Muscle of leg (tissue), 11 donors: Measurements from ENCODE around the gene ZBTB8B. TPM values are rescaled to one million over a fixed set of nuclear protein-coding genes. Genes with fewer than 3 reads are reported as not detected.
A peak's percentile ranks its signal among the peaks of the same experiment; 100 is the strongest.

Experiments
- DNase-seq: peaks from one replicate; pipeline ENCODE4 v3.0.0; 2013
- H3K27ac ChIP-seq: one replicate; pipeline ENCODE4 v1.5.1; 2013; ENCODE audit warnings: mild to moderate bottlenecking, low read length, control low read depth
- H3K27me3 ChIP-seq: one replicate; pipeline ENCODE4 v1.6.1; 2013; ENCODE audit warnings: low read length; ENCODE audit not compliant: control insufficient read depth, insufficient read depth
- H3K36me3 ChIP-seq: one replicate; pipeline ENCODE4 v1.6.1; 2013; ENCODE audit warnings: low read length; ENCODE audit not compliant: control insufficient read depth, insufficient read depth
- H3K4me1 ChIP-seq: one replicate; pipeline ENCODE4 v1.6.1; 2013; ENCODE audit warnings: low read length; ENCODE audit not compliant: control insufficient read depth, insufficient read depth
- H3K4me3 ChIP-seq: one replicate; pipeline ENCODE4 v1.5.1; 2013; ENCODE audit warnings: low read length, control low read depth
- H3K9me3 ChIP-seq: replicated peaks from 2 replicates; pipeline ENCODE4 v1.6.1; 2013; ENCODE audit warnings: low read depth, low read length; ENCODE audit not compliant: control insufficient read depth
- WGBS: methylation state at CpG from one replicate; pipeline ENCODE4 v1.1.5; 2013; ENCODE audit warnings: missing lambda C conversion rate; ENCODE audit not compliant: insufficient coverage; 5-methylcytosine and 5-hydroxymethylcytosine counted together
- polyA plus RNA-seq, 8 donors: library from polyadenylated mRNA; unstranded; fragments of 120-200 nt; gene quantifications; one replicate each; pipeline versions ENCODE4 v1.2.1 to v1.2.3, GENCODE V29; 2013; ENCODE audit warnings: inconsistent platforms in 1 of 8, low replicate concordance in 1 of 8; ENCODE audit not compliant: insufficient read length in 8 of 8, insufficient read depth in 1 of 8
- total RNA-seq: library from RNA; stranded (reverse); fragments of 120-200 nt; gene quantifications from one replicate; pipeline ENCODE4 v1.2.4, GENCODE V29; 2013

The ZBTB8B gene
- total and polyA plus RNA-seq, 9 donors, result 0.06 to 0.19 (median 0.12) TPM

DNA sequence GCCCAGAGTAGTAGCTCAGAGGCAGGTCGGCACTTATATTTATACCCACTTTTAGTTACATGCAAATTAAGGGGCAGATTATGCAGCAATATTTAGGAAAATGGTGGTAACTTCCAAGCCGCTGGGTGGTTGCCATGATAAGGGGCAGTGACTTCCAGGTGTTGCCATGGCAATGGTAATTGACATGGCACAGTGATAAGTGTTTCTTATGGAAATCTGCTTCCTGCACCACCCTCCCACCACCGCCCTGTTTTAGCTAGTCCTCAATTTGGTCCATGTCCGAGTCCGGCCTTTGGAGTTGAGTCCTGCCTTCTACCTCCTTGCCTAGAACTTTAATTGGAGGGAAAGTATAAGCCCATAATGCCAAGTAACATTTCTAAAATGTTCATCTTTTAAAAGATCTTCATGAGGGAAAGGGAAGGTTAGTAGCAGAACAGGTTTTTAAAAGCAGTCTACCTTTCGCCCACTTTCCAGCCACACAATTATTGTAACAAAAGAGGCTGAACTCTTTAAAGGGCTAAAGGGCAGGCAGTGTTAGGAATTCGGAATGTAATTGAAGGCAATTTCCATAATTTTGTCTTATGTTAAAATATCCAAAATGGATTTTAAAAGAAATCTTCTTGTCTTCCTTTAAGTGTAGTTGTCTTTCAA lies 21.7 kb downstream of the ZBTB8B start:
- Histone ChIP-seq H3K4me3 (no peak overlapping the region), H3K4me1 (no peaks in the 10 kb centered on the region), H3K36me3 (no peaks in the 10 kb centered on the region), H3K27ac (no peak overlapping the region), H3K27me3 (no peaks in the 10 kb centered on the region), H3K9me3 (no peaks in the 10 kb centered on the region)
- no peak for DNase-seq
- WGBS, result 83% methylated on average over 1 of the region's 7 CpGs

DNA sequence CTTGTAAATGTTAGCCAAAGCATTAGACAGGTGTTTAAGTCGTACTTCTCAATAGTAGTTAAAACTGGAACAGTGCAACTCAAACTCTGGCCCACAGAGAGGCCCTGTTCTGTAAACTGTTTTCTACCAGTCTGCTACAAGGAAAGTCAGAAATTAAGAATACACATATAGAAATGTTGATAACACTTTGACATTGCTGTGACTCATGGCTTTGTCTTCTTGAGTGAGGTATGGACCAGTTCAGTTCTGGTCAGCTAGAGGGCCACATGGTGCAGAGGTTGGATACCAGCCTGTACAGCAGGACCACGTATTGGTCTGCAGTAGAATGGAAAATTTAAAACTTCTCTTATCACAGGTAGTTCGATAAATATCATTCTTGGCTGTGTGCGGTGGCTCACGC lies 22.3 kb downstream of the ZBTB8B start:
- Histone ChIP-seq H3K9me3 (no peaks in the 10 kb centered on the region), H3K27me3 (no peaks in the 10 kb centered on the region), H3K27ac (no peak overlapping the region), H3K4me1 (no peaks in the 10 kb centered on the region), H3K4me3 (no peak overlapping the region), H3K36me3 (no peaks in the 10 kb centered on the region)
- DNase-seq, result no peak
- 90% methylated on average over 4 of the region's 5 CpGs for WGBS

DNA sequence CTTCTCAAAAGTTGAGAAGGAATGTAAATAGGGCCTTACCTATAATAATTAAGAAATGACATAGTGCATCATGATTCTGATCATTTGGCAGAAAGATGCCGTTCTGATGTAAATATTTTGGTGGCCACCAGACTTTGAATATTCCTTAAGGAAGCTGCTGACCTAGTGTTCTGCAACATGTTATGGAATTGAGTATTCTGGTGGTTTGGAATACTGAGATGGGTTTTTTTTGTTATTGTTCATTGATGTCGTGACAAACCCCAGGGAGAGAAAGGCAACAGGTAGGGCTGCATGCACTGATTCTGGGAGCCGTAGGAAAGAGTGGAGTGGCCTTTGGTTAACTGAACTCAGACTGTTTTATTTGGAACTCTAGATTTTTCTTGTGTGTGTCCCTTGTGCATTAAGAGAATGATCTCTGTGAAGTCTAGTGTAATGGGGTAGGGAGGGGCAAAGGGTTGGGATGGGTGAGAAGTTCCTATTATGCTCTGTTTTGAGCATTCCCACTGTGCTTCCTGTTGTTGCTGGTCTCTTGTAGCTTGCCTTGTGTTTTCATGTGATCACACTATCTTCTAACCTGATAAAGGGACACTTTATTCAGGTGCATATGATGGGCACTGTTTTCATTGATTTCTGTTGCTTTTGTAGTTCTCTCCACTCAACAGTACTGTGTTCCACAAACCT lies 25.0 kb downstream of the ZBTB8B start:
- no peak overlapping the region for H3K4me3 ChIP-seq
- WGBS, result 76% methylated on average over 2 of the region's 3 CpGs

DNA sequence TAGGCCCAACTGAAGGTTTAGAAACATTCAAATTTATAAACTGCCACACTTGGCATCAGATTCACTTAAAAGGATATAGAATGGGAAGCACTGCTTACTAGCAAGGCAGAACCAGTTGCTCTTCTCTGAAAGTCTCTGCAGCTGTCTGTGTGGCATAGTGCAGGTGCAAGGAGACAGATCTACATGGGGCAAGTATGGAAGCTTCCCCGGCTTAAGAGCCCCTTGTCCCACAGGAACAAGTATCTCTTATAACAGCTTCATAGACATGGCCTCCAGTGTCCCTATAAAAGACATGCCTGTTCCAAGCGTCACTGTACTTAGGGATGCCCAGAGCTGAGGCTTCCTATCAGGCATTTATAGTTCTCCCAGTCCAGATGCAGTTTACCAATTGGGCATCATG lies 26.5 kb downstream of the ZBTB8B start:
- 100% methylated on average over 1 of the region's 2 CpGs for WGBS

More for the DNA sequence above, 25.0 kb downstream of the ZBTB8B start:
- Histone ChIP-seq H3K9me3 (no peaks in the 10 kb centered on the region), H3K36me3 (no peaks in the 10 kb centered on the region), H3K4me1 (no peaks in the 10 kb centered on the region), H3K27me3 (no peaks in the 10 kb centered on the region), H3K27ac (no peak overlapping the region)
- DNase-seq, result no peak

DNA sequence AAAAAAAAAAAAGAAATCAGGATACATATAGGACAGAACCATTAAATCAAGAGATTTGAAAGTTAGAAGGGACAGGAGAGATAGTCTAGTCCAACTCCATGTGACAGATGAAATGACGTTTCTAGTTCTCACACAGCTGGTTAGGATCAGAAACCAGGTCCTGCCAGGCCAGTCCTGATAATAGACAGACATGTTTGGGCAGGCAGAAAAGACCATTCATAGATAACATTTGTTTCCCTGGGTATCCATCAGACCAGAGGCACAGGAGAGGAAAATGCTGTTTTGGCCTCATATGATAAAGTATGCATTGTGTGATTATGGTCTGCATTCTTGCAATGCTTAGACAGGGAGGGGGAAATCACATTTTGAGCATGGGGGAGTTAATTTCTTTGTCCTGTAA lies 29.3 kb downstream of the ZBTB8B start:
- 50% methylated on average over 1 of the region's 1 CpG for WGBS
- H3K4me1 ChIP-seq, result no peaks in the 10 kb centered on the region
- H3K27me3 ChIP-seq, result no peaks in the 10 kb centered on the region
- H3K9me3 ChIP-seq, result no peaks in the 10 kb centered on the region
- H3K4me3 ChIP-seq, result no peak overlapping the region
- H3K36me3 ChIP-seq, result no peaks in the 10 kb centered on the region
- H3K27ac ChIP-seq, result no peak overlapping the region
- no peak for DNase-seq

More for the DNA sequence above, 26.5 kb downstream of the ZBTB8B start:
- Histone ChIP-seq H3K36me3 (no peaks in the 10 kb centered on the region), H3K27me3 (no peaks in the 10 kb centered on the region), H3K4me3 (no peak overlapping the region), H3K9me3 (no peaks in the 10 kb centered on the region), H3K4me1 (no peaks in the 10 kb centered on the region), H3K27ac (no peak overlapping the region)
- no peak for DNase-seq

DNA sequence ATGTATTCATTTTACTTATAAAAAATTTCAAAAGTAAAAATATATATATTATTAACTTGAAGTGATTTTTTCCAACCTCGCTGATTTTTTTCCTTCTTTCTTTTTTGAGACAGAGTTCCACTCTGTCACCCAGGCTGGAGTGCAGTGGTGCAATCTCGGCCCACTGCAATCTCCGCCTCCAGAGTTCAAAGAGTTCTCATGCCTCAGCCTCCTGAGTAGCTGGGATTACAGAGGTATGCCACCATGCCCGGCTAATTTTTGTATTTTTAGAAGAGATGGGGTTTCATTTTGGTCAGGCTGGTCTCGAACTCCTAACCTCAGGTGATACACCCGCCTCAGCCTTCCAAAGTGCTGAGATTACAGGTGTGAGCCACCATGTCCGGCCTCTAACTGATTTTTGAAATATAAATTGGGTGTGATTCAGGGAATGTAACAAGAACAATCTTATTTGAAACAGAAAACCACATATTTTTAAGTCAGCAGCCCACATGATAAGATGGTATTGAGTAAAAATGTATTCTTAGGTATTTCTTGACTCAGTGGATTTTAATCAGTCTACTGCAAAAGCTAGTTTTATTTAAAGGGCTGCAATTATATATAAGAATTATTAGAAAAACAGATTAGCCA lies 30.0 kb downstream of the ZBTB8B start:
- Histone ChIP-seq H3K36me3 (no peaks in the 10 kb centered on the region), H3K9me3 (no peaks in the 10 kb centered on the region), H3K4me3 (no peak overlapping the region), H3K27ac (no peak overlapping the region), H3K27me3 (no peaks in the 10 kb centered on the region), H3K4me1 (no peaks in the 10 kb centered on the region)
- no CpG with 5 or more reads among the region's 7 CpGs for WGBS
- DNase-seq, result no peak

DNA sequence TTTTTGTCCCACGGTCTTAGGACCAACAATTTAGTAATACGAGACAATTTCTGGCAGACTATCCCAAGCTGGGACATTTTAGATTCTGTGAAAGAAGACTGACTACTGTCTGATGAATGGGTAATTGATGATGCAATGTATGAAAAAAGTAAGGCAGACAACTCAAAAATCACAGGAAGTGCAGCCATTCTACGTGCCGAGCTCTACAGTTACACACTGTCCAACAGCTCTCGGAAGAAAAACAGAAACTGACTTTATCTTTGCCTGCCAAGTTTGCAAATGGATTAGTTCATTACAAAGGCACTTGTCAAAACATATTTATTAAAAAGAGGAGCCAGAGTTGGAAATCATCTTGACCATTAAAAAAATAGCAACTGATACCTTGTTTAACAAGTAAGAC lies 31.3 kb downstream of the ZBTB8B start:
- Histone ChIP-seq H3K36me3 (no peaks in the 10 kb centered on the region), H3K27ac (no peak overlapping the region), H3K27me3 (no peaks in the 10 kb centered on the region), H3K9me3 (no peaks in the 10 kb centered on the region), H3K4me1 (peaks cover under 1% of the 10 kb centered on the region), H3K4me3 (no peak overlapping the region)
- no CpG with 5 or more reads among the region's 5 CpGs for WGBS
- peak; percentile 46 for DNase-seq

DNA sequence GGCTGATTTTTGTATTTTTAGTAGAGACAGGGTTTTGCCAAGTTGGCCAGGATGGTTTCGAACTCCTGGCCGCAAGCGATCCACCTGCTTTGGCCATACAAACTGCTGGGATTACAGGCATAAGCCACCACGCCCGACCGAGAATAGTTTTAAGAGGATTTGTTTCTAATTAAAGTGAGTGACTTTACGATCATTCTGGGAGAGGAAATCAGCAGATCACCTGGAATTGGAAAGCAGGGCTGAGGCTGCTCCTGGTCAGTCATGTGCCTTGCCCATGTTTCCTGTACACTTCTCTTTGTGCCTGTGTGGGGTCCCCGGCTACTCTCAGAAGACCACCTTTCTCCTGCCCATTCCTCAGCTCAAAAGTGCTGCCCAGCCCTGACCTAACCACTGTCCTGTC lies 33.9 kb downstream of the ZBTB8B start:
- DNase-seq, result no peak
- H3K27ac ChIP-seq, result no peak overlapping the region
- 54% methylated on average over 7 of the region's 8 CpGs for WGBS
- no peaks in the 10 kb centered on the region for H3K27me3 ChIP-seq
- no peaks in the 10 kb centered on the region for H3K36me3 ChIP-seq
- no peak overlapping the region for H3K4me3 ChIP-seq
- no peaks in the 10 kb centered on the region for H3K9me3 ChIP-seq
- peaks cover 2% of the 10 kb centered on the region for H3K4me1 ChIP-seq

DNA sequence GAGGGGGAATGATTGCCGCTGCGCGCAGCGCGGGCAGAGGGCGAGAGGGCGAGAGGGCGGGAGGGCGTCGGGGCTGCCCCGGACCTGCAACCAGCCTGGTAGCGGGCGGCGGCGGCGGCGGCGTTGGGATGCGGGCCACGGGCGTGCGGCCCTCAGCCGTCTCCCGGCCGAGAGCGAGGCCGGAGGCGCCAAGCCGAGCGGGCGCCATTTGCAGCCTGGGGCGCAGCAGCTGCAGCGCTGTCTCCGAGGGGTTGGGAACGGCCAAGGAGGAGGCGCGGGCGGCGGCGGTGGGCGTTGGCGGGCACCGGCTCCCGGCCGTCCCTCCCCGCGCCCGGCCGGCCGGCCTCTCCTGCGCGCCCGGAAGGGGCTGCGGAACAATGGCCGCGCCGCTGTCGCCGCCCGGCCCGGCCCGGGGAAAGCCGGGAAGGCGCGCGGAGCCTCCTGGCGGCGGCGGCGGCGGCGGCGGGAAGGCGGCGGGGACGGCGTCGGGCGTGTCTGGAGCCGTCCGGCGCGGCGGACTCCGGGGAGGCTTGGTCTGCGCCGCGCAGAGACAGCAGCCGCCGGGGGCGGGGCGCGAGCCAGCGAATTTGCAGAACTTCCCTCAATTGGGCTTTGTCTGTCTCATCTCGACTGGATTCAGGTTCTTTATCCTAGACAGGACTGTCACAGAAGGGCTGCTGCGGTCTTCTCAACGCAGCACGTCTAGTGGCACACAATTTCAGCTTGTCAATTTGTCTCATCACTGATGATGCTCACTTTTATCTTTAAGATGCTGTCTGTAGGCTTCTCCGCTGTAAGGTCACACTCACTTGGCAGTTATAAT lies 35.7 kb downstream of the ZBTB8B start:
- WGBS, result under 1% methylated on average over 98 of the region's 99 CpGs
- H3K9me3 ChIP-seq, result no peaks in the 10 kb centered on the region
- no peaks in the 10 kb centered on the region for H3K36me3 ChIP-seq
- H3K27ac ChIP-seq, result peak overlapping the region; percentile 73
- peak; percentile 81 for DNase-seq
- H3K4me1 ChIP-seq, result peaks cover 2% of the 10 kb centered on the region
- peak overlapping the region; percentile 39 for H3K4me3 ChIP-seq
- no peaks in the 10 kb centered on the region for H3K27me3 ChIP-seq

DNA sequence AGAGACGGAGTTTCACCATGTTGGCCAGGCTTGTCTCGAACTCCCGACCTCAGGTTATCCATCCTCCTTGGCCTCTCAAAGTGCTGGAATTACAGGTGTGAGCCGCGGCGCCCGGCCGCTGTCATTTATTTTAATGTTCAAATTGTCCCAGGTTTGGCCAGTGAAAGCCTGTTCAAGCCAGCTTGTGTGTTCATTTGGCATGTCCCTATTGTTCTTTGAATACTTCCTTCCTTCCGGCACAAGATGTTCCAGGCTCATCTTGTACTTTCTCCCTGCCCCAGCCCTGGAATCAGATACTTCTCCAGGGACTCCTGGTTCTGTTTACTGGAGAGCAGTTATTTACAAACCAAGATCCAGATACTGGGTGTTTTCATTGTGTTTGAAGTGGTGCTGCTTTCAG lies 37.0 kb downstream of the ZBTB8B start:
- peak; percentile 46 for DNase-seq
- H3K4me3 ChIP-seq, result no peak overlapping the region
- no peaks in the 10 kb centered on the region for H3K36me3 ChIP-seq
- H3K27ac ChIP-seq, result no peak overlapping the region
- 62% methylated on average over 9 of the region's 9 CpGs for WGBS
- peaks cover 2% of the 10 kb centered on the region for H3K4me1 ChIP-seq
- no peaks in the 10 kb centered on the region for H3K27me3 ChIP-seq
- H3K9me3 ChIP-seq, result no peaks in the 10 kb centered on the region
